ENCODE measurements around the gene TP53BP2.
"Not testable (repeated sequence)": the region's sequence is repeated elsewhere in the genome, so short reads cannot be mapped to it uniquely, and the experiment has no call there.

Gene TP53BP2

DNA sequence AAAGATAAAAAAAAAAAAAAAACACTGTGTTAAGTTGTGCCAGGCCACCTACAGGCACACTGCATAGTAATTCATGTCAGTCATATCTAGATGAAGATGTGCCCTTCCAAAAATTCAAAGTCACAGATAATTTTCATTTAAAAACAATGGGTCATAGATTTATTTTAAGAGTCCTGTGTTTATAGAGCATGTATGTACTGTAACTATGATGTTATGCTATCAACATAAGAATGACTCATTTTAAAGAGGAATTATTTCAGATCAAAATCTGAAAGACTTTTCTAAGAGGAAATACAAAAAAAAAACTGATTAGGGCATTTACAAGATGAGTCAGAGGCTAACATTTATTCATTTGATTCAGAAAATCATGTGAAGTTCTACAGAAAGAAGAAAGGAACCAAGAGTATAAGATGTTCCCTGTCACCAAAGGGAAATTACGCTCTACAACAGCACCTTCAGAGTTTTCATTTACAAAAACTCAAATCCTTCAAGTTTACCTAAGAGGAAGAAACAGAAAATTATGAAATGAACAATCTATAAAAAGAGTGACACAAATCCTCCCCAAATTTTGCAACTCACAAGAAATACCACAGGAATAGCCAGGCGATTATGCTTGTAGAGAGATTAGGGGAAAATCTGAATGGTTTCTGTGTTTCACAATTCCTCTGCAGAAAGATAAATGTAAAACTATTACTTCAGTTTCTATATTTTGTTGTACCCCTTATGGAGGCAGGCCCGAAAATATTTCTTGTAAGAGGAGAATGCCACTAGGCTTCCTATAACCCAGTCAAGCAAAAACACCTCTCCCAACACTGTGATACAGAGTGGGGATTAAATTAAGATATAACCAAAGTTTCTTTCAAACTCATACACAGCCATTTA, 13.8 kb downstream of the TP53BP2 start:
- DNase-seq (ENCODE audit: low read depth, low spot score) = no peak

DNA sequence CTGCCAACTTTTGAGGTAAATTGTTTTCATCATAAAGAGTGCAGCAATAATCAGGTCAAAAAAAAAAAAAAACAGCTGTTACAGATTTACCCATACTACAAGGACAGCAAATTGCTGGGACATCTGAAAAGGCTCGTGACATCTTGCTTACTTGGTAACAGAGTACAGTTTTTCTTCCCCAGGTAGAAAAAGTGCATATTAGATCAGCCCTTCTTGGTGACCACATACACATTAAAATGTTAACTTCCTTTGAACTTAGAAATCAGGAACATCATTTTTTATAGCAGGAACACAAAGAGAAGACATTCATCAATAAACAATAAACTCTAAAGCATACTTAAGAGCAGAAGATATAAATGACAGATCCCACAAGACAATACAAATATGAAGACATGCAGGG, 16.1 kb downstream of the TP53BP2 start:
- no peak for DNase-seq (ENCODE audit: low read depth, low spot score)

DNA sequence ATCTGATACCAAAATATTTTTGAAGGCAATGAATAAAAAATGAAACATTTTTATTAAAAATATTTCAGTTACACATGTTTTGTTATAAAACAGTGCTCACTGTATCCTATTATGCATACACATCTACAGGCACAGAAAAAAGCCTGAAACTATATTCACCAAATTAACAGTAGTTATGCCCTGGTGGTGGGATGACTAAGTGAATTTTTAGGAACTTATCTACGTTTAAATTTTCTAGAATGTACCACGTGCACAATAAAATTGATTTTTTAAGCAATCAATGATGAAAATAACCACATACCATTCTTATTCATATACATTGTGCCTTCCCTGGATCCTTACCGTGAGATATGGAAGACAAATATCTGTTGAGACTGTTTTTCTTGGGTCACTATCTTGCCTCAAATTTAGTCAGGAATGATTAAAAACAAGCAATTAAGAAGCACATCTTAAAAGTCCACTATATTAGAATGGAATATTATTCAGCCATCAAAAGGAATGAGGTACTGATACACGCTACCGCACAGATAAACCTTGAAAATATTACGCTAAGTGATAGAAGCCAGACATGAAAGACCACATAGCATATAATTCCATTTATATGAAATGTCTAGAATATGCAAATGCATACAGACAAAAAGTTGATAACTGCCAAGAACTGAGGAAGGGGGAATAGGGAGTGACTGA, 17.4 kb downstream of the TP53BP2 start:
- DNase-seq (ENCODE audit: low read depth, low spot score) = no peak

DNA sequence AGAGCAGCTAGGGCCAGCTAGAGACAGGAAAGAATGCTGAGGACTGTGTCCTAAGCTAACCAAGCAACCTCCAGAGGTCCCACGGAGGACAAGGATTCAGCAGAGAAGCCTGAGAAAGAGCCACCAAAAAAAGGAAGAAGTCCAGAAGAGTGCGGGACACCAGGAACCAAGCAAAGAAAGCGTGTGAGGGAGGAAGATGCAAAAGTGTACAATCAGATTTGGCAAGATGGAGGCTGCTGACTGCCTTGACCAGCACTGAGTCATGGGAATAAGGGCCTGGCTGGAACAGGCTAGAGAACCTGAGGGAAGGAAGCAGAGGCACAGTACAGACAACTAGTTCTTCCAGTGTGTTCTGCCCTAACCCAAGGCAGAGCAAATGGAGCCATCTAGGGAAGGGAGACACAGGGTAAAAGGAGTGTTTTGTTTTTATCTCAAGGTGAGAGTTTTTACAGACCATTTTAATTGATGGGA, 18.5 kb downstream of the TP53BP2 start:
- no peak for DNase-seq (ENCODE audit: low read depth, low spot score)

DNA sequence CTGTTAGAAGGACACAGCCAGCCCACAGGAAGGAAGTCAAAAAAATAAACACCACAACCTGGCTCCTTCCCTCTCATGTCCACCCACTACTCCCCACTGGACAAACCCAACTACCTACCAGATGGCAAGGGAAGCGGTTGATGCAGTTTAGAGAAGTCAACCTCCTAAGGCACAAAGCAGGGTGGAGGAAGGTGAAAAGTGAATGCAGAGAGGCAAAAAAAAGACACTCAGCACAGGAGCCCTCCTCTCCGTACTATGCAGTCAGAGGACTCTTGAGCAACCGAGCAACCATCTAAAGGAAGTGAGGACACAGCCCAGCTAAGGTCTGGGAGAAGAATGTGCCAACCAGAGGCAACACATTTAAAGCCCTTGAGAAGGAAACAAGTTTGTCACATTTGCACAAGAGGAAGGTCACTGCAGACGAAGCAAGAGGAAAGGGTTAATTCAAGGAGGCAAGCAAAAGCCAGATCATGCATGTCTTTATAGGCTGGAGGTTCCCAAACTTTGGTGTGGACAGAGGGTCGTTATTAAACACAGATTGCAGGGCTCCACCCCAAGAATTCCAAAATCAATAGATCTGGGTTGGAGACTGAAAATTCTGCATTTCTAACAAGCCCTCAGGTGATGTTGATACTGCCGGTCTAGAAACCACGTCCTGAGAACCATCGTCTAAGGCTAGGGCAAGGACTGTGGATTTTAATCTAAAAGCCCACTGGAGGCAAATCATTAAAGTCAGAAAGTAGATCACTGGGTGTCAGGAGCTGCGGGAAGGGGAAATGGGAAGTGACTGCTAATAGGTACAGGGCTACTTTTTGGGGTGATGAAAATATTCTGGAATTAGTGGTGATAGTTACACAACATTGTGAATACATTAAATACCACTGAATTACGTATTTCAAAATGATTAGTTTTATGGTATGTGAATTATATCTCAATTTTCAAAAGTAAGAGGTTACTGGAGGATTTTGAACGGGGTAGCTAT, 19.7 kb downstream of the TP53BP2 start:
- DNase-seq (ENCODE audit: low read depth, low spot score) = no peak

DNA sequence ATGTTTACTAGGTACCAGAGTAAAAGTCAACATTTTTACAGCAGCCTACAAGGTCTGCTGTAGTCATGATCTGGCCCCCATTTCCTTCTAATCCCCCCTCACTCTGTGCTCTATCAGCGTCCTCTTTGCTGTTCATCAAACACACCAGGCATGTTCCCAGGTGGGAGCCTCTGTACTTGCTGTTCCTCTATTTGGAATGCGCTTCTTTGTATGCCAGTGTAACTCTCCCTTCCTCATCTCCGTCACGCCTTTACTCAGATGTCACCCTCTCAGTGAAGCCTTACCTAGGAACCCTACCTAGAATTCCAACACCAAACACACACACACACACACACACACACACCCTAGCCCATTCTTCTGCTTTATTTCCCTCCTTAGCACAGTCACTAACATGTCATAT, 21.0 kb downstream of the TP53BP2 start:
- no peak for DNase-seq (ENCODE audit: low read depth, low spot score)

DNA sequence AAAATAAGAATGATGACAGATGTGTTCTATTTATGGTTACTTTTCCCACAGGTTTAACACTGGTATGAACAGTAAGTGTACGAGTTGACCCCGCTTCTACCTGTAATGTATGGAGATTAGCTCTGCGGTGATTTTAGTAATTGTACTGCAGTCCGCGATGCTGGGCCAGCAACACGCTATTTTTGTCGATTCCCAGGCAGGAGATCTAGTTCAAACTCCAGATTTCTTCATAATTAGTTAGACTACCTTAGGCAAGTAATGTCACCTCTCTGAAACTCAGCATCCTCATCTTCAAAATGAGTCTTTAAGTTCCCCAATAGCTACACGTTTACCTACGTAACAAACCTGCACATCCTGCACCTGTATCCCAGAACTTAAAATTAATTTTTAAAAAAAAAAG, 21.5 kb downstream of the TP53BP2 start:
- DNase-seq (ENCODE audit: low read depth, low spot score) = no peak

DNA sequence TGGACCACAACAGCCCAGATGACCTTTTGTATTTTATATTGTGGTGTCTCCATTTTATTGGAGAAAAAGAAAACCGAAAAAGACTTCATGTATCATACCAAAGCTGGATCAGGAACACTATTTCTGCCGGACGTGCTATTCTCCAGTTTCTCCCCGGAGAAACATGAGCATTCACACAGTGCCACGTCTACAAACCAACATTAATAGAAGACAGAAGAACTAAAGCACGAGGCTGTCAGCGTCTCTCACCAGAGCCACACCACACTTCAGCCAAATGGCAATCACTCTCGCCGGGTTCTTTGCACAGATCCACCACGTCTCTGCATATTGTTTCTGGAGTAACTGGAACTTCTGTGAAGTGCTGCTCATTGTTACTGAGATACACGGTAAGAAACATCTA, 24.8 kb downstream of the TP53BP2 start:
- no peak for DNase-seq (ENCODE audit: low read depth, low spot score)

DNA sequence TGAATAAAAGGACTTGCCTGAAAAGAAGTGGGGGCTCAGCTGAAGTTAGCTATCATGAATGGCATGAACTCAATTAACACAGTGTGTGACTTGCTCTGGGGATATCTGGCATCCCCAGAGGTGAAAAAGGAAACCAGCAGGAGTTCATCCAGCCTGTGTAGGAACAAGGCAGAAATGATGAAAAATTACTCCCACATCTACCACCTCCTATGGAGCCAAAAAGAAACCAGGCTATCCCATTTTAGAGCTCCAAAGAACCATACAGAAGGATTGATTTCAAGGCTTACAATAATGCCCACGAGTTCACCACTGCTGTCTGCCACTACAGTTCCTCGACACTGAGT, 25.3 kb downstream of the TP53BP2 start:
- DNase-seq (ENCODE audit: low read depth, low spot score) = no peak

DNA sequence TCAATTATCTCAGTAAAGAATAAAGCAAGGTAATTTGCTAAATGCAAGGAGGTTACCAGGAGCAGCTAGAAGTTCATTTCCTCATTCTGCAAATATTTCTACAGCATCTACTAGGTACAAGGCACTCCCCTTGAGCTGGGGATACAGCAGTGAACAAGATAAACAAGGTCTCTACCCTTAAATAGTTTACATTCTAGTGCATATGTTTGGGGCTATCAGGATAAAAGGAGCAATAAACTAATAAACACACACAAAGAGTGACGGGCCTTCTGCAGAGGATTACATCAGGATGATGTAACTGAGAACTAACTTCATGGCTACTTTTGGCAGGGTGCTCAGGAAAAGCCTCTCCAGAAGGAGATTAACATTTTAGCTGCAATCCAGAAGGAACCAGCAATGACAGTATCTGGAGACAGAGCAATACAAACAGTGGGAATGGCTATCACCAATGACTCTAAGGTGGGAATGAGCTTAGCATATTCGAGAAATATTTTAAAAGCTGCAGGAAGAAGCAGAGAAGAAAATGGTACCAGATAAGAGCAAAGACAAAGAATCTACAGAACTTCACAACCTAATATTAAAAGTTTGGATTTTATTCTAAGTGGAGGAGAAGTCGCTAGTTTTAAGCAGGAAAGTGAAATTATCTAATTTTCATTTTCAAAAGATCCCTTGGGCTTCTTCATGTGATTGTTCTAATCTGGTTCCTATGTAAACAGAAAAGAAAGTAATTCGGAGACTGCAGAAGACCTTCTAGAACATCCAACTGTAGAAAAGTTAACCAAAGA, 25.8 kb downstream of the TP53BP2 start:
- no peak for DNase-seq (ENCODE audit: low read depth, low spot score)

DNA sequence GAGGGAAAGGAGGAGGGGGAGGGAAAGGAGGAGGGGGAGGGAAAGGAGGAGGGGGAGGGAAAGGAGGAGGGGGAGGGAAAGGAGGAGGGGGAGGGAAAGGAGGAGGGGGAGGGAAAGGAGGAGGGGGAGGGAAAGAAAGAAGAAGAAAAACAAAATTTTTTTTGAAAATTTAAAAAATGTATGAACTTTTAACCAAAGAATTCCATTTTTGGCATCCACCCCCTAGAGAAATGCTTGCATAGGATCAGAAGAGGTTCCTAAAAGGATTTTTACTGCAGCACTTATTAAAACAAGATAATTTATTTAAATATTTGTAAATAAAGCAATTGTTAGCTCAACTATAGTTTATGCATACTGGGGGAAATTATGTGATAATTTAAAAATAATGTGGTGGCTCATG, 28.5 kb downstream of the TP53BP2 start:
- not testable (repeated sequence) for DNase-seq (ENCODE audit: low read depth, low spot score)

DNA sequence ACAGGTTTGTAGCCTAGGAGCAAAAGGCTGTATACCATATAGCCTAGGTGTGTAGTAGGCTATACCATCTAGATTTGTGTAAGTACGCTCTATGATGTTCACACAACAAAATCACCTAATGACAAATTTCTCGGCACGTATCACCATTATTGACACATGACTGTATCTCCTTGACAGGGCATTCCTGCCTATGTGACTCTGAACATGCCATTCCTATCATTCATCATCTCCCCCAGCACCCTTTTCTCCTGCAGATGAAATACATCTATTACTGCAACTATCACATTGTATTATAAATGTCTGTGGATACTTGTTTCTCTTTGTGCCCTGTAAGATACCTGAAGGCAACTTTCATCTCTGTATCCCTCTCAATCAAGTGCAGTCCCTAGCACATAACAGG, 29.9 kb downstream of the TP53BP2 start:
- no peak for DNase-seq (ENCODE audit: low read depth, low spot score)

DNA sequence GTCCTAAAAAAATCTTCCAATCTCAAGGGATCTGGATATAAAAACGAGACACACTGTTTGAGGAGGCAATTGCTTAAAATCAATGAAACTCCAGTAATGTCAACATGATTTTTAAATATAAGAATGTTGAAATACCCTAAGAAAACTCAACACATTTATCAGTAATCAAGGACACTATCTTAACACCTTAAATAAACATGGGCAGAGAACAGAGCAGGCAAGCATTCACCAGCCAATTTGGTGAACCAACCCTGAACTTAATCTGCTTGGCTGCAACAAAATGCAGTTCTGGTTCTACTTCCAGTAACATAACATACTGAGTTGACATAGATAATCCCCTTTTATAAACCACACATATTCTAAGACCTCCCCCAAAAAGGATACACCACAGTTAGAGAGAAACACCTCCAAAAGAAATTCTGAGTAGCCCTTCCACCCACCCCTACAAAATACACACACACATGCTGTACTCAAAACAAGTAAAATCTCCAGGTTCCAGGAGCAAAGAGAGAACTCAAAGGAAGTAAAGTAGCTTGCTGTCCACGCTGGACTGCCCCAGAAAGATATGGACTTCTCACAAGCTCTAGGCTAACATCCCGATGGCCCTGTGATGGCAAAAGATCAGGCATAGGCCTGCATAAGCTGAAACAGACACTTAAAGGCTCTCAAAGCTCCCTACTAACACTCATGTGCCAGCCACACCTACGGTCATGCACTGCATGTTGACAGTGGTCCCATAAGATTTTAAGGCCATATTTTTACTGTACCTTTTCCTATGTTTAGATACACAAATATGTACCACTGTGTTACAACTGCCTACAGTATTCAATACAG, 30.5 kb downstream of the TP53BP2 start:
- DNase-seq (ENCODE audit: low read depth, low spot score) = no peak

DNA sequence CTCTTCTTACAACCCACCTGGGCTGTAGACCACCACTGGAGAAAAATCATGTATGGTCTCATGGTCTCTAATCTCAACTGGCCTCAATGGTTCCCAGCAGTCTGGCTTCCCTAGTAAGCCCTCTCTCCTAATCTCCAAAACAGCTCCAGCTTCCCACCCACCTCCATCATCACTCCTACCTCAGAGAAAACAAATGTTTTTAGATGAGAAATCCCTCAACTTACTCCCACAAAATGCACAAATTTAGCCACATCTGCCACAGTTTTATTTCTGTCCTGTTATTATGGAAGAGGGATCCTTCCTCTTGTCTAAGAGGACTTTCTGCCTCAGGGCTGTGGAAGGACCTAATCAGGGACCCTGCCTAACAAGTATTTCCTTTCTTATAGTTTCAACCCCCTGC, 32.1 kb downstream of the TP53BP2 start:
- no peak for DNase-seq (ENCODE audit: low read depth, low spot score)

DNA sequence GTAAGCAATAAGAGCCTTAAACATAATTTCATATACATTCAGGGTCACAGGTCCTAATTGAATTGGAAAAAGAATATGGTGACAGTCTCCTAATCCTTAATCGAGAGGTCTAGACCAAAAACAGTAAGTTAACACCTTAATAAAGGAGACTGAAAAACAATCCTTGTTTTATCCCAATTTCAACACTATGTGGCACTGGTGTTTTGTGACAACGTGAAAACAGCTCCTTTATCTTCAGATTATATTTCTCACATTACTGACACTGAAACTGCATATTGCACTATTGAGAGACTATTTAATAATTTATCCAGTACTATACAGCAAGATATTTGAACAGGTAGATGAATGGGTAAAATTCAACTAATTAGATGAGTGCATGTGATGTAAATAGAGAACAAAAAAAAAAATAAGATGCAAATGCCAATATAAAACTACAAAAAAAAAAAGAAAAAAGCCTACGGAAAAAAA, 34.1 kb downstream of the TP53BP2 start:
- no peak for DNase-seq (ENCODE audit: low read depth, low spot score)

DNA sequence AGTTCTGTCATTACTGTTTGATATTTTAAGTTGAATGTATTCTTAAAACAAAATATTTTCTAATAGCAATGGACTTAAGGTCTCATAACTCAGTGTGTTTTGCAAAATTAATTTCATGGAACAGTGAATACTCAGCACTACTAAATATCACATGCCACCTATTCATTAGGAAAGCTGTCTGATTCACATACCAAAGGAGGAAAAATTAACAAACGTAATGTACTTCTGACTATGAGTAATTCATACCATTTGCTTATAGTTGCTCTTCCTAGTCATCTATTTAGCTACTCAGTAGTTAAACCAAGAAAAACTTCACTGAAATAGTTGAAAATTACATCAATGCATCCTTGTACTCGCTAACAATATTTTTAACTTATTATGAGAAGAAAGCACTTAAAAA, 35.2 kb downstream of the TP53BP2 start:
- DNase-seq (ENCODE audit: low read depth, low spot score) = no peak

DNA sequence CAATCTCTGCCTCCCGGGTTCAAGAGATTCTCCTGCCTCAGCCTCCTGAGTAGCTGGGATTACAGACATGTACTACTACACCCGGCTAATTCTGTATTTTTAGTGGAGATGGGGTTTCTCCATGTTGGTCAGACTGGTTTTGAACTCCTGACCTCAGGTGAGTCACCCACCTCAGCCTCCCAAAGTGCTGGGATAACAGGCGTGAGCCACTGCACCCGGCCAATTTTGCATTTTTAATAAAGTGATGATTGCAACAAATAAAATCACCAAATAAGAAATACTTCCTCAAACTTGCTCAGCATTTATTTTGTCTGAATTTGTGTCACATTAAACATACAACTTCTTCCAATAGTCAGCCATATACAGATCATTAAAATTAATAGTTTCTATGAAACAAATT, 35.8 kb downstream of the TP53BP2 start:
- DNase-seq (ENCODE audit: low read depth, low spot score) = not testable (repeated sequence)

DNA sequence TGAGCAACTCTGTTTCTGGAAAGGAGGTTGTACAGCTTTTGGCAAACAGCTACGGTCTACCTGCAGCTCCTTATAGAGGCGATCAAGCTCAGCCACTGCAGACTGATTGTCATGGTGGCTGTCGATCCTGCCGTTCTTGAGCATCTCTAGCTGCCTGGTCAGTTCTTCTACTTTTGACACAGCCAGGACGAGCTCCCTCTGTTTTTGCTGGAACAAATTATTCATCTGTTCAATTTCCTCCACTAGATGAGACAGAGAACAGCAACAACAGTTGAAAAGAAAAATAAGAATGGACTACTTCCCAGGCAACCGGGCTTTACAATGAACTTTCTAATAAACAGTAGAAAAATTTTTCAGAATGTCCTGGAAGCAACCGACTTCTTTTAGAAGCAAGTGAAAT, 42.5 kb downstream of the TP53BP2 start:
- no peak for DNase-seq (ENCODE audit: low read depth, low spot score)

DNA sequence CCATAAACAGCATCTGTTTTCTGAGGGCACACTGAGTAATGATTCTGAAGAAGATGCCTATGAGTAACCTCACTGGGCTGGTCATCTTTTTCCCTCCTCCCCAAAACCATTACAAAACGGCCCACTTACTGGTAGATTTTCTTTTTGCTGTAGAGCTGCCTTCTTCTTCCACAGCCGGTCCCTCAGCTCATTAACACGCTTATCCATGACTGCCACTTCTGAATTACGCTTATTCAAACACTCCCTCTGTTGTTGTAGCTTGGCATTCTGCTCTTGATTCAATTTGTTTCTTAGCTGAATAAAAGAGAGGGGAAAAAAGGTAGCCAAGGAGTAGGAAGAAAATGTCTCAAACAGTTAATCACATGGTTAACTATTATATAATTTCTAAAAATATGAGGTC, 43.1 kb downstream of the TP53BP2 start:
- no peak for DNase-seq (ENCODE audit: low read depth, low spot score)

DNA sequence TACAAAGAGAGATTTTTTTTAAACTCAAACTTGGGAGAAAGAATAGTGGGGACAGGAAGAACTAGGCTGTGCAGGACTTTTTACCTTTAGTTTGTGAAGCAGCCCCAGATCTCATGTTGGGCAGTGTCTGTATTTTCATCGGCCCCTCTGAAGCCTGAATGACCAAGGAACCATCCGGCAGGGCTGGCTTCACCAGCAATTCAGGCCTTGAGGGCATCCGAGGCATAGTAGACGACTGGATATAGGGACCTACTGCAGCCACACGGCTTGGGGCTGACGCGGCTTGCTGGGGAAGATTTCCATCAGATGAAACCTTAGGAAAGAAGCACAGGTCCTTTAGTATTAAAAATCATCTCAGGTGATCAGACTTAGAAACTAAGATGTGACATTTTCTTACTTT, 43.7 kb downstream of the TP53BP2 start:
- DNase-seq (ENCODE audit: low read depth, low spot score) = no peak
